OCI-M1 (cell line): ENCODE measurements around the gene EIF2B1.

Source experiments
- DNase-seq: peaks from one replicate; lab custom pipeline; 2025; lab: John Stamatoyannopoulos, UW

EIF2B1 gene

DNA sequence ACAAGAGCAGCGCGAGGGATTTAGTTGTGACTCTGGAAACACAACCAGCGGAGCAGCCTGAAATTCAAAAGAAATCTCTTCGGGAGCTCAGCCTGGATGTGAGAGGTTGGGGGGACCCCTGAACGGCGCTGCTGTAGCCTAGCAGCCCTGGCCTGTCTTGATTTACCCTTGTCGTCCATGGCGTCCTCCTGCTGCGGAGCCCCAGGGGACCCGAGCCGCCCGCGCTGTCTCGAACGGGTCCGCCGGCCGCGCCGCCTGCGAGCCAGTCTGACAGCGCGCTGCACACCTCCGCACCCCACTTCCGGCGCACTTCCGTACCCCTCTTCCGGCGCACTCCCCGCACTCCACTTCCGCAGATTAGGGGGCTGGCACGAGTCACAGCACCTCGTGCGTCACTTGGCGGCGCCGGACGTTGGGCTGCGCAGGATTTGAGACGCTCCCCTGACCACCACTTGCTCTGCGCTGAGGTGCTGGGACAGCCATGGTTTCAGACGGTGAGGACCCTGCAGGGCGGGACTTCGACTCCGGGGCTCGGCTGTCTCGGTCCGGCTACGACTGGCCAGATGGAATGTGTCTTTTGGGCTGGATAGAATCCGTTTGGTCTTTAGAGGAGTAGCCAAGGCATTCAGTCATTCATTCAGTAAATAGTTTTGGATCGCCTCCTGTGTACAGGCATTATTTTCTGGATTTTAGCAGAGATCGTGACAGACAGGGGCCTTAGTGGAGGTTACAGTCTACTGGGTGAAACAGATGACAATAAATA is at the start of gene EIF2B1, which contains the start of gene GTF2H3:
EIF2B1 (minus strand) TSS at position 308 of the 763 bp plus-strand sequence; CDS start at position 179, 129 bp downstream.
GTF2H3 (plus strand) TSS at position 451 of the 763 bp plus-strand sequence; CDS start at position 482, 31 bp downstream.
- peak; percentile 98 for DNase-seq

DNA sequence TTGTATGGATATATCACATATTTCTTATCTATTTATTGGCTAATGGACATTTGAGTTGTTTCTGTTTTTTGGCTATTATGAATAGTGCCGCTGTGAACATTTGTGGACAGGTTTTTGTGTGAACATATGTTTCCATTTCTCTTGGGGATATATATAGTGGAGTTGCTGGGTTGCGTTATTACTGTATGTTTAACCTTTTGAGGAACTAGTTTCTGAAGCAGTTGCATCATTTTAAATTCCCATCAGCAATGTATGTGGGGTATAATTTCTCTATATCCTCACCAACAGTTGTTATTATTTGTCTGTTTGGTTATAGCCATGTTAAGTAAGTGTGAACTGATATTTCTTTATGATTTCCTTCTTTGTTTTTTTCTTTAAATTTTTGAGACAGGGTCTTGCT is 48.1 kb upstream of the EIF2B1 start:
- DNase-seq, result no peak

DNA sequence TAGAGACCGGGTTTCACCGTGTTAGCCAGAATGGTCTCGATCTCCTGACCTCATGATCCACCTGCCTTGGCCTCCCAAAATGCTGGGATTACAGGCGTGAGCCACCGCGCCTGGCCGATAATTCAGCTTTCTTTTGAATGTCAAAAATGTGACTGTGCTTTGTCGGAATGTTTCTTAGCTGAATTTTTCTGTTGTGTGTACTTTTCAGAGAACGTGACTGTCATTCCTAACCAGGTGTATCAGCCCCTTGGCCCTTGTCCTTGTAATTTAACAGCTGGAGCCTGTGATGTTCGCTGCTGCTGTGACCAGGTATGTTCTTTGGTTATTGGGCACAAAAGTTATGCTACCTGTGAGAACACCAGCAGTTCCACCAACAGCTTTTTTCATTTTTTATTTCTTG is 45.5 kb upstream of the EIF2B1 start:
- no peak for DNase-seq

DNA sequence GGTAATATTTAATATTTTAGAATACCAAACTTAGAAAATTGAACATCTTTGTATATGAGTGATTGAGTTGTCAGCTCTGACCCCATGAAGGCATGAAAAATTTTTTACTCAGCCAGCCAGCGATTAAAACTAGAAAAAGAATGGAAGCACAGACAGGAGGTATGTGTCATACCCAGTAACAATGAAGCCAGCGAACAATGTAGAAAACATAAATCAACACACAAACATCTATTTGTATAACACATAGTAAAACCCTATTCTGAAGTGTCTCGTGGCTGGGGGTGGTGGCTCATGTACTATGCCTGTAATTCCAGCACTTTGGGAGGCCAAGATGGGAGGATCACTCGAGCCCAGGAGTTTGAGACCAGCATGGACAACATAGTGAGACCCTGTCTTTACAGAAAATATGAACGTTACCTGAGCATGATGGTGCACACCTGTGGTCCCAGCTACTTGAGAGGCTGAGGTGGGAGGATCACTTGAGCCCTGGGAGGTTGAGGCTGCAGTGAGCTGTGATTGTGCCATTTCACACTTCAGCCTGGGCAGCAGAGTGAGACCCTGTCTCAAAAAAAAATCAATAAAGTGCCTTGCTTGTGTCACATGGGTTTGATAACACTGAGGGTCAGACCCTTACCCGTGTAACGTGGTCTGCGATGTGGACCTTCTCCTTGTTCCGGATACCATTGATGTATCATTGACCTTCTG is 43.3 kb upstream of the EIF2B1 start:
- DNase-seq, result no peak

DNA sequence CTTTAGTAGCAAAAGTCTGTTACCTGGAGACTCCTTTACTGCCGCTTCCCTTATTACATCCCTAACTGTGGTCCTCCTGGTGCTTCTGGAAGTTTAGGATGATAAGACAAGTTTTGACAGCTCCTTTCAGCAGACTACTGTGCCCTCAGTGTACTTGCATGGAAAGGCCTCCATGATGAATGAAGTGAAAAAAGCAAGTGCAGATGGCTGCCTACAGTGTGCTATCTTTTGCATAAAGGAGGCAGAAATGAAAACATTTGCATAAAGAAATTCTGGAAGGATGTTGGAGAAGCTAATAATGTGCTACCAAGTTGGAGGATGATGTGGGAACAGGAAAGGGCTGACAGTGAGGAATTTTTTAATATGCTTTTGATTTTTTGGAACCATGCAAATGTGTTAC is 42.0 kb upstream of the EIF2B1 start:
- DNase-seq, result no peak

DNA sequence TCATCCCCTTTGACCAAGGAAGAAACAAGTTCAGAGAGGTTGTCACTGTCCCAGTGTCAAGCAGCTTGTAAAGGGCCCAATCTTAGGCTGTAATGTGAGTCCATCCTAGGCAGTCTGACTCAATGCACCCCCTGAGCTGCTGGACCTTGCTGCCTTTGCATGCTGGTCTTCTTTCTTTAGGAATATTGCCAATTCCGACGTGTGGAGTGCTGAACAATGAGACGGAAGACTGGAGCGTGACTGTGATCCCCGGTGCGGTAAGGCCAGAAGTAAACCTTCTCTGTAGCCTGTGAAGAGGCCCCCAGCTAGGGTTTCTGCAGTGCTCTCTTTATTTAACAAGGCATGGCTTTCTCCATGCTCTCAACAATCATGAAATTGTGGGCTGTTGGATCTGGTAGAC is 38.4 kb upstream of the EIF2B1 start:
- DNase-seq, result no peak

DNA sequence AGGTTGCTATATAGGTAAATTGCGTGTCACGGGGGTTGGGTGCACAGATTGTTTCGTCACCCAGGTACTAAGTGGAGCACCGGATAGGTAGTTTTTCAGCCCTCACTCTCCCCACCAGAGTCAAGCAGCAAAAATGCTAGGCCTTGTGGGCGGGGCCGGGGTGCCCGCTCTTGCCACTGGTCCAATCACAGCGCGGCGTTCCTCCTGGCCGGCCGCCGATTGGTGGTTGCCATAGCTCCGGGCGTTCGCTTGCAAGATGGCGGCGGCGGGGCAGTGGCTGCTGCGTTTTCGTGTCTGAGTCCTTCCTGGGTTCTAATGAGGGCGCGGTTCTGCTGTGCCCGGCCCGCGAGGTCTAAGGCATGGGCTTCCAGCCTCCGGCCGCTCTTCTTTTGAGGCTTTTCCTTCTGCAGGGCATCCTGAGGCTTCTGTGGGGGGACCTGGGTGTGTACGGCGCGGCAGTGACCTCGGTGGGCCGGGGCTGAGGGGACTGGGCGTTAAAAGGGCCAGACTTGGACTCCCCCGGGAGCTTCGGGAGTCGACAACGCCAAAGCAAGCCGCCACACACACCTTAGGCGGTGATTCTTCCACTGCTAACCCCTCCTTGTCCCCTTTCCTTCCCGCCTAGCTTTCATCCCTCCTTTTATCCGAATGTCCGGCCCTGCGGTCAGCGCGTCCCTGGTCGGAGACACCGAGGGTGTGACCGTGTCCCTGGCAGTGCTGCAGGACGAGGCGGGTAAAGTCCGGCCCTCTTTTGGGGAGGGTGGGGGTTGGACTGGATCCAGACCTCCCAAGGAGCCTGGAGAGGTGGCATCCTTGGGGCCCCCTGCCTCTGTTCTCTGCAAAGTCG is 37.6 kb upstream of the EIF2B1 start, which contains the start of gene TCTN2:
TCTN2 (plus strand) TSS at position 232 of the 847 bp plus-strand sequence; CDS start at position 360, 128 bp downstream.
- DNase-seq, result peak; percentile 92

DNA sequence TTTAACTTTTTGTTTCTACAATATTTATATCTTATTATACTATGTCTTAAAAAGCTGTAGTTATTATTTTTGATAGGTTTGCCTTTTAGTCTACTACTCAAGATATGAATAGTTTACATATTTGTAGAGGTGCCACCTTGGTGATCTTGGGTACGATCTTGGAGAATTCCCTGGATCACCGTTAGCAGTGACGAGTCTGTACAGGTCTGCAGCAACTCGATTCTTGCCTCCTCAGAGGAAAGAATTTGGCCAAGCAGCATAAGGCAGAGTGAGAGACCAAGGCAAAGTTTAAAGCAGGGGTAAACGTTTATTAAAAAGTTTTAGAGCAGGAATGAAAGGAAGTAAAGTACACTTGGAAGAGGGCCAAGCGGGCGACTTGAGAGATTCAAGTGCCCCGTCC is 34.3 kb upstream of the EIF2B1 start:
- DNase-seq, result no peak

DNA sequence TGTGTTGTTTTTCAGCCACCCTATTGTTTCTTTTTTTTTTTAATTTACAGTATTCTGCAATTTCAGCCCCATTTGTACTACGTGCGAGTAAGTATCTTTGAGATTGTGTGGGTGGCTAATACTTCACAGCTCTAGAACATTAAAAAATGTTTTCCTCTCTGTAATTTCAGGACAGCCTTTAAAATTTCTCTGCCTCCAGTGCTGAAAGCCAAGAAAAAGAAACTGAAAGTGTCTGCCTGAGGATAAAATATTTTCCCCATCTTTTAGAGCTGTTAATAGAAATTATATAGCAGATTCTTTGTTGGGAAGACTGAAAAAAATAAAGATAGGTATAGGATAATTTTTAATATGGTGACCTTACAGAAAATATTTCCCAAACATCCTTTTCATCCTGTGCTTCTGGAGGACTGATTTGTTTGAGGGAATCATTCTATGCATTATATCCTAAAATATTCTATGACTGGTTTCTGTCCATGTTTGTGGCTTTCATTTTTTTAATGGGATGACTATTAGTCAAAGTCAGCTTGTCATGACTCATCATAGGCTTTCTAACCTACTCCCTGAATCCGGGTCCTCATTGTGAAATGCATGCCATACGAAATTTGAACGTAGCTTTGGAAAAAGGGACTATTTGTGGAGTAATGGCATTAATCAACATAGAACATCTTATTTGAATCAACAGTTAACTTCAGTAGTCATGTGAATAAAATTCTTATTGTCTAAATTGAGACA is 26.7 kb upstream of the EIF2B1 start:
- DNase-seq, result no peak

DNA sequence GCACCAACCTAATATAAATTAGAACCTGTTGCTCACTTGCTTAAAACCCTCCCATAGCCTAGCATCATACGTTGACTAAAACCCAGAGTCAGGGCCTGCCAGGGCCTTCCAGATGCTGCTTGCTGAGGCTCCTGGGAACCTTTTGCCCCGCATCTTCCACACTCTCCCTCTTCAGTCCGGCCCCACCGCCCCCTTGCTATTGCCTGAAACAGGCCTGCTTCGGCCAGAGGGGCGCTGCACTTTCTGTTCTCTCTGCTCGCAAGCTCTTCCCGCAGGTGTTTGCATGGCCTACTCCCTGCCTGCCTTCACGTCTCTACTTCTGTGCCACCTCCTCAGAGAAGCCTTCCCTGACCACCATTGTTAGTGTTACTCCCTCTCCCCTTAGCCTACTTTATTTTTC is 23.7 kb upstream of the EIF2B1 start:
- DNase-seq, result no peak

DNA sequence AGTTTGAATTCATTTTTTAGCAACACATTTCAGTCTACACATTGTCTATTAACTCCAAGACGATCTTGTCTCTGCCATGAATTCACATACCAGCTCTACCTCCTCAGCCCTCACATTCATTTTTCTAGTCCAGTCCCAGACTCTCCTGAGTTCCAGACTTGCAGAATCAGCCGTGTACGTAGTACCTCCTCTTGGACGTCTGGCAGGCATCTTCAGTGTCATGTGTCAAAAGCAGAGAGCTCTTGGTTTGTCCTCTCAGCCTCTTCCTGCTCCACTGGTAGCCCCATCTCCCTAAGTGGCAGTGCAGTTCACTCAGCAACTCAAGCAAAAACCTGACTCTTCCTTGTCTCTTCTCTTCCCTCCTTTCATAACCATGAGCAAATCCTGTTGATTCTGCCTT is 22.9 kb upstream of the EIF2B1 start:
- no peak for DNase-seq

DNA sequence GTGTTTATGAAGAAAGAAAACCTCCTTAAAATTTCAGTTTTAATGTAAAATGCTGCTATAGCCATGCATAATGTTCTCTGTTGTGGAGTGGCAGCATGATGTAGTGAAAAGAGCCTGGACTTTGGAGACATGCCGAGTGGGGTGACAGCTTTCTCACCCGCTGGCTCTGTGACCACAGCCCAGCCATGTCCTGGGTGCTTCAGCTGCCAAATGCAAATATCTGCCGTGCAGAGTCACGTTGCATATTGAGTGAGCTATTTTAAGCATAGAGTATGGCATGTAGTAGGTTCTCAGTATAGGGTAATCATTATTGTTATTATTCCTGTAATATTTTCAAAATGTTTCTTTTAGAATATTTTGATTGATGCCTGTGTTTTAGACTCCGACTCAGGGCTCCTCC is 21.9 kb upstream of the EIF2B1 start:
- no peak for DNase-seq

DNA sequence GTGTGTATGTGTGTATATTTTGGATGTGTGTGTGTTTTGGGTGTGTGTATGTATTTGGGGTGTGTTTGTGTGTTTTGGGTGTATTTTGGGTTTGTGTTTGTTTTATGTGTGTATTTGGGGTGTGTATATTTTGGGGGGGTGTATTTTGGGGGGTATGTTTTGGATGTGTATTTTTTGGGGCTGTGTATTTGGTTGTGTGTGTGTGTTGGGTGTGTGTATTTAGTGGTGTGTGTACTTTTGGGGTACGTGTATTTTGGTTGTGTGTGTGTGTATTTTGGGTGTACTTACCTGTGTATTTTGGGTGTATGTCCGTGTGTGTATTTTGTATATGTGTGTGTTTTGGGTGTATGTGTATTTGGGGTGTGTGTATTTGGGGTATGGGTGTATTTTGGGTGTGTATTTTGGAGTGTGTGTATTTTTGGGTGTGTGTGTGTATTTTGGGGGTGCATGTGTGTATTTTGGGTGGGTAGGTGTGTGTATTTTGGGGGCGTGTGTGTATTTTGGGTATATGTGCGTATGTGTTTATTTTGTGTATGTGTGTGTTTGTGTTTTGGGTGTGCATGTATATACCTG is 20.7 kb upstream of the EIF2B1 start:
- DNase-seq, result no peak

DNA sequence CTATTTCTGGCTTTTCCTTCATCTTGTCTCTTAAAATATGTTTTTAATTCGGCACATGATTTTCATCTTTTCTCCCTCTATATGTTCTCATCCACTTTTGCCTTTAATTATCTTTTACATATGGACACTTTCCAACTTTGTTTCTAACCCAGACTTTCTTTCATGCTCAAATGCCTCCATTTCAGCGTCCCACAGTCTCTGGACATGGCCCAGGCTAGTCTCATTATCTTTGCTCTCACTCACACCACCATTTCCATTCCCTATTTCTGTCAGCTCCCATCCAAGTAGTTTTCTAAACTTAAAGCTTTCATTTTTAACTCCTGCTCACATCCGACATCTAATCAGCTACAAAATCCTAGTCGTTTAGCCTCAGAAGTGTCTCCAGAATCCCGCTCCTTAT is 14.9 kb upstream of the EIF2B1 start:
- no peak for DNase-seq

DNA sequence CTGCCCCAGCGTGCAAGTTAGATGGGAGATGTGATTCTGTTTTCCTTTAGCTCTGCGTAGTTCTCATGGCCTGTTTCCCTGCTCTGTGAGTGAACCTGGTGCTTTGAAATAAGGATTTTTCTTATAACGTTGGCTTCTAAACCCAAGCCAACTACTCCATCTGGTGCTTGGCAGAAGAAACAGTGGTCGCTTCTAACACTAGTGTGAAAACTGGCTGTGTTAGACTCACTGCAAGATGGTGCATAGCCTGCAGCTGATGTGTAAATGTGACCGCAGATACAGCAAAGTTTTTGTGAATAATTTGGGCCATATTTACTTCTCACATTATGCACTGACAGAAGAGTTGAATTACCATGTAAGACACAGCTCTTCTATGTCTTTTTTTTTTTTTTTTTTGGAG is 12.4 kb upstream of the EIF2B1 start:
- DNase-seq, result no peak

DNA sequence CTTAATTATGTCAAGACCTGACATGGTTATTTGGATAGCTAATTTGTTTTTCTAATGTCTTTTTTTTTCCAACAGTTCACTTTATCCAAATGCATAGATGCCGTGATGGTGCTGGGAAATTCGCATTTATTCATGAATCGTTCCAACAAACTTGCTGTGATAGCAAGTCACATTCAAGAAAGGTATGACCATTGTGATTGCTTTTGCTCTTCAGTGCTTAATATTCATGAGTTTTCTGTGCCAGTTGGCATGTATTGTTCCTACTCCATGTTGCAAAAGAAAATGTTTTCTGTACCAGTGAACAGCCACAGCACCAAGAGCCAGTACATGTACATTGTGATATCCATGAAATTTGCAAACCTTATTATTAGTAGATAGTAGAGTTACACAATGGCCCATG is 11.9 kb upstream of the EIF2B1 start:
- no peak for DNase-seq

DNA sequence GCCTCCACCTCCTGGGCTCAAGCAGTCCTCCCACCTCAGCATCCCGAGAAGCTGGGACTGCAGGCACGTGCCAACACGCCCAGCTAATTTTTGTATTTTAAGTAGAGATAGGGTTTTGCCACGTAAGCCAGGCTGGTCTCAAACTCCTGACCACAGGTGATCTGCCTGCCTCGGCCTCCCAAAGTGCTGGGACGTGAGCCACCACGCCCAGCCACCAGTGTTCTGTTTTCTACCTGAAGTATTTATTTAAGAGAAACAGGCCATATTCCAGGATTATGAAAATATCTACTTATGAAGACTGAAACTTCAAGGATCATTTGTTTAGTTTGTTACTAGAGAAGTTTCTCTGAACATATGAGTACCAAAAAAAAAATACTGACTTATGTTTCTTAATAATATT is 10.4 kb upstream of the EIF2B1 start:
- DNase-seq, result no peak

DNA sequence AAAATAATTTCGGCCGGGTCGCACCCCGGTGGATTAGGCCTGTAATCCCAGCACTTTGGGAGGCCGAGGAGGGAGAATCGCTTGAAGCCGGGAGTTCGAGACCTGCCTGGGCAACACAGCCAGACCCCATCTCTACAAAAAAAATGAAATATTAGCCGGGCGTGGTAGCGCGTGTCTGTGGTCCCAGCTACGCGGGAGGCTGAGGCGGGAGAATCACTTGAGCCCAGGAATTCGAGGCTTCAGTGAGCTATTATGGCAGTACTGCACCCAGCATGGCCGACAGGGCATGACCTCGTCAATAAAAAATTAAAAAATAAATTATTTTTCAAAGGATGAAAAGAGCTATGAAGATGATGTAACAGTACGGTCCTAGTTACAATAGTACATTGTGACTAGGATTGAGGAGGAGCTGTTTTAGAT is 666 bp upstream of the EIF2B1 start:
- DNase-seq, result no peak

DNA sequence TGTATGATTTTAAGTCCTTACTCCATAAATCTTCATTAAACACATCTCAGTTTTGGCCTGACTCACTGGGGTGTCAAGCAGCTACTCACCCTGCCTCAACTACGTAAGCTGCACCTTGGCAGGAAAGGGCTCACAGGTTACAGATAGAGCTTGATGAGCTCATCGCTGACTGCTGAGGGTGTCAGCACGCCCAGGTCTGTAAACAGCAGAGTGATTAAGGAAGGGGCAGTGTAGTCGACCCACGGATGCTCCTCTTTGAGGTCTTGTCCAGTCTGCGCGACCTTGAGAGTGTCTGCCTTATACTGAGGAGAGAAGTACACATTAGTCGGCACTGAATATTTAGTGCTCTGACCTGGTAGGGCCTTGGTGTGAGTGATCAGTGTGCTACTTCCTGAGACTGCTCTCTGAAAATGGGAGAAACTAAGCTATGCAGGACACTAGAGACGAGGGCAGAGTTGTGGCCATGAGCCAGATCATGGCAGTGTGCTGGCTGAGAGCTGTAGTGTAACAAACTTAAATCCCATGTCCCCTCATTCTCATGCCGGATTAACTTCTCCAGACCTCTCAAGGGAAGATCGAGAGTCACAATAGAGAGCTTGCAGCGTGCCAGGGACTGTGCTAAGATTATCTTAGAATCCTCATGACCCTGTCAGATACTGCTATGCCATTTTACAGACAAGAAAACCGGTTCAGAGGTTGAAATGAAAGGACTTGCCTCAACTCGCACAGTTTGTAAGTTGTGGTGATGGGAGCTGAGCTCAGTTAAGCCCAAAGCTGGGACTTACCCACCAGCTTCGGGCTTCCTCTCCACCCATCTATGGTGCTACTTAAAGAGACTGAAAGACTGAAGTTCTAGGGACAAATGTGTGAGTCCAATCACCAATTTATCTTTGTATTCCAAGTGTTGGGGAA is 11.6 kb downstream of the EIF2B1 start:
- no peak for DNase-seq

DNA sequence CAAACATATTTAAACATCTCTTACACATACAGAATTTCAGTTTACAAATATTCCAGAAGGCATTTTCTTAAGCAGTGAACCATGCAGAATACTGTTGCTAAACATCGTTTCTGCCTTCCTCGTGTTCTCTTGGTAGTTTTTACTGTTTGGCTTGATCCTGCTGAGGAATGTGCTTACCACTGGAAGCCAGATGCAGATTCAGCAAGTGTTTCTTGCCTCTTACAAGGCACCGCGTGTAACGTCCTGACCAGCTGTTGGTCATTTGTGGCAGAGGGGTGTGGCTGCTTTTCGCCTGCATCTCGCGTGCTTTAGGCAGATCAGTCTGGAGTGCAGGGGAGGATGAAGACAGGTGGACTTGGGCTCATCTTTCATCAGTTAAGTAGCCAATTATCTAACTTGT is 12.4 kb downstream of the EIF2B1 start:
- no peak for DNase-seq
